Peyer's patch (tissue), 4 donors: ENCODE results near the gene ACER3.

ENCODE experiments used
- POLR2A ChIP-seq, 2 donors: fragments of 450-650 bp; IDR thresholded peaks; one replicate each; pipeline ENCODE4 v1.5.1; 2017; ENCODE audit warnings: antibody characterized with exemption in 2 of 2, mild to moderate bottlenecking in 2 of 2, moderate library complexity in 2 of 2
- TF ChIP-seq, protein P1 (sequence below), 6 experiments: fragments of 450-650 bp in 4 of 6; fragments of 200-600 bp in 2 of 6; sonication (generic) in 1 of 6; IDR thresholded peaks; one replicate each; pipeline ENCODE4 v1.5.1; 2017 to 2019; ENCODE audit warnings: antibody characterized with exemption in 6 of 6, mild to moderate bottlenecking in 3 of 6, moderate library complexity in 1 of 6

- TF ChIP-seq, protein P1, sequence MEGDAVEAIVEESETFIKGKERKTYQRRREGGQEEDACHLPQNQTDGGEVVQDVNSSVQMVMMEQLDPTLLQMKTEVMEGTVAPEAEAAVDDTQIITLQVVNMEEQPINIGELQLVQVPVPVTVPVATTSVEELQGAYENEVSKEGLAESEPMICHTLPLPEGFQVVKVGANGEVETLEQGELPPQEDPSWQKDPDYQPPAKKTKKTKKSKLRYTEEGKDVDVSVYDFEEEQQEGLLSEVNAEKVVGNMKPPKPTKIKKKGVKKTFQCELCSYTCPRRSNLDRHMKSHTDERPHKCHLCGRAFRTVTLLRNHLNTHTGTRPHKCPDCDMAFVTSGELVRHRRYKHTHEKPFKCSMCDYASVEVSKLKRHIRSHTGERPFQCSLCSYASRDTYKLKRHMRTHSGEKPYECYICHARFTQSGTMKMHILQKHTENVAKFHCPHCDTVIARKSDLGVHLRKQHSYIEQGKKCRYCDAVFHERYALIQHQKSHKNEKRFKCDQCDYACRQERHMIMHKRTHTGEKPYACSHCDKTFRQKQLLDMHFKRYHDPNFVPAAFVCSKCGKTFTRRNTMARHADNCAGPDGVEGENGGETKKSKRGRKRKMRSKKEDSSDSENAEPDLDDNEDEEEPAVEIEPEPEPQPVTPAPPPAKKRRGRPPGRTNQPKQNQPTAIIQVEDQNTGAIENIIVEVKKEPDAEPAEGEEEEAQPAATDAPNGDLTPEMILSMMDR (IDR thresholded peaks at IDR 0.05), result no peak
- TF ChIP-seq POLR2A (IDR thresholded peaks at IDR 0.05), result no peak
Measured at GRCh38 chr11:77040889-77041288, 180.2 kb downstream of the ACER3 start.
